PC-9 (cell line): Measurements from ENCODE around the gene LOXL4.

ENCODE experiments used
- CTCF ChIP-seq: fragments of 200-600 bp; sonication (generic); conservative IDR thresholded peaks from 2 replicates; pipeline ENCODE4 v1.6.1; 2017; ENCODE audit warnings: mixed run types, antibody characterized with exemption, mild to moderate bottlenecking, moderate library complexity
- EZH2 ChIP-seq: fragments of 200-600 bp; sonication (generic); IDR thresholded peaks from 2 replicates; pipeline ENCODE4 v1.8.0; 2017; ENCODE audit warnings: antibody characterized with exemption, low read depth

DNA sequence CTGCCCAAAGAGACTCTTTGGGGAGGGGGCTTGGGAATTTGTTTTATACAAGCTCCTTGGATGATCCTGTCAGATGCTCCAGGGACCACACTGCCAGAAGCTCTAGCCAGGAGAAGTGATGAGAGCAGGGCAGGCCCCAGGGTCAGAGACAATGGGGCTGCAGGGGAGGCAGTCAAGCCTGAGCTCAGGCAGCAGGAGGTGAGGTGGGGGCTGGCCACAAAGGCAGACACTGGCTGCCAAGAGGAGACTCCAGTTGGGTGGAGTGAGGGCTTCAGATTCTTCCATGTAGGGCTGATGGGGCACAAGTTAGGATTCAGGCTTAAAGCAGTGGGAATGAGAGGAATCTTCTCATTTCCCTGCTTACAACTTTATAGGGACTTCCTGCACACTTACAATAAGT is 35.6 kb upstream of the LOXL4 start:
- TF ChIP-seq CTCF (no peak), EZH2 (no peak)
